CD4-positive, alpha-beta memory T cell (primary cell): ENCODE results near the gene ARSD. TPM values are rescaled to one million over a fixed set of nuclear protein-coding genes. Genes with fewer than 3 reads are reported as not detected.

Experiments used
- CTCF ChIA-PET: fragments of 350-600 bp; sonication (Branson Sonifier 250); formaldehyde crosslinking; loops from one replicate; lab custom pipeline; 2021; ENCODE audit warnings: inconsistent platforms; ENCODE audit not compliant: partially characterized antibody; lab: Charles Lee
- POLR2A ChIA-PET: fragments of 350-600 bp; sonication (Branson Sonifier 250); formaldehyde crosslinking; loops from one replicate; lab custom pipeline; 2021; ENCODE audit not compliant: partially characterized antibody; lab: Charles Lee
- DNase-seq, 5 donors: peaks; one replicate each; pipeline versions ENCODE4 v3.0.0 to v3.0.0-alpha.2; 2020 to 2022; ENCODE audit warnings: mixed read lengths in 1 of 5
- H3K27ac ChIP-seq: one replicate; pipeline ENCODE4 v1.7.0; 2013; ENCODE audit warnings: low read depth, low read length
- H3K27me3 ChIP-seq: 2 replicates; pipeline ENCODE4 v1.7.0; 2013; ENCODE audit warnings: mild to moderate bottlenecking, low read length, moderate library complexity; ENCODE audit not compliant: insufficient read depth
- H3K36me3 ChIP-seq: 2 replicates; pipeline ENCODE4 v1.7.0; 2013; ENCODE audit warnings: mild to moderate bottlenecking, low read length, moderate library complexity; ENCODE audit not compliant: insufficient read depth
- H3K4me1 ChIP-seq: 2 replicates; pipeline ENCODE4 v1.7.0; 2013; ENCODE audit warnings: mild to moderate bottlenecking, low read length, moderate library complexity; ENCODE audit not compliant: insufficient read depth
- H3K4me3 ChIP-seq, 2 donors: one replicate each; pipeline ENCODE4 v1.7.0; 2013; ENCODE audit warnings: low read length in 2 of 2, mild to moderate bottlenecking in 1 of 2
- H3K9me3 ChIP-seq, 2 donors: one replicate each; pipeline ENCODE4 v1.7.0; 2013; ENCODE audit warnings: low read length in 2 of 2, control low read depth in 1 of 2; ENCODE audit not compliant: control insufficient read depth in 1 of 2
- H3K27ac Mint-ChIP-seq, 7 donors: one replicate each; pipeline ENCODE4 v1.8.0; 2020 to 2021; ENCODE audit warnings: mixed read lengths in 7 of 7, mild to moderate bottlenecking in 6 of 7, inconsistent platforms in 3 of 7, moderate library complexity in 3 of 7
- H3K27me3 Mint-ChIP-seq, 2 donors: one replicate each; pipeline ENCODE4 v1.8.0; 2020 to 2021; ENCODE audit warnings: mixed read lengths in 2 of 2
- H3K36me3 Mint-ChIP-seq, 2 donors: one replicate each; pipeline ENCODE4 v1.8.0; 2020 to 2021; ENCODE audit warnings: mixed read lengths in 2 of 2, inconsistent platforms in 1 of 2, mild to moderate bottlenecking in 1 of 2
- H3K4me1 Mint-ChIP-seq, 4 donors: one replicate each; pipeline ENCODE4 v1.8.0; 2020 to 2021; ENCODE audit warnings: mixed read lengths in 4 of 4, mild to moderate bottlenecking in 1 of 4
- H3K4me3 Mint-ChIP-seq, 8 donors: one replicate each; pipeline ENCODE4 v1.8.0; 2020 to 2021; ENCODE audit warnings: mixed read lengths in 8 of 8, mild to moderate bottlenecking in 7 of 8, moderate library complexity in 6 of 8, inconsistent platforms in 3 of 8
- H3K9me3 Mint-ChIP-seq, 8 donors: one replicate each; pipeline ENCODE4 v1.8.0; 2020 to 2021; ENCODE audit warnings: mixed read lengths in 8 of 8, mild to moderate bottlenecking in 5 of 8, inconsistent platforms in 3 of 8, moderate library complexity in 1 of 8
- intact Hi-C: fragments of 100-400 bp; cut with micrococcal nuclease; formaldehyde crosslinking; loops from one replicate; pipeline ENCODE4 v1.15.1; 2023
- polyA plus RNA-seq, 2 donors: library from polyadenylated mRNA; unstranded; fragments of 300-500 nt; fragmentation: Illumina TruSeq; gene quantifications; one replicate each; pipeline ENCODE4 v1.2.3, GENCODE V29; 2021
- total RNA-seq, 2 experiments: library from RNA; stranded (reverse); gene quantifications; one replicate each; pipeline ENCODE4 v1.2.3, GENCODE V29; 2021

The ARSD gene
- total and polyA plus RNA-seq, 4 experiments from 2014 or later, result 0.97 to 3.2 (median 2.3) TPM

DNA sequence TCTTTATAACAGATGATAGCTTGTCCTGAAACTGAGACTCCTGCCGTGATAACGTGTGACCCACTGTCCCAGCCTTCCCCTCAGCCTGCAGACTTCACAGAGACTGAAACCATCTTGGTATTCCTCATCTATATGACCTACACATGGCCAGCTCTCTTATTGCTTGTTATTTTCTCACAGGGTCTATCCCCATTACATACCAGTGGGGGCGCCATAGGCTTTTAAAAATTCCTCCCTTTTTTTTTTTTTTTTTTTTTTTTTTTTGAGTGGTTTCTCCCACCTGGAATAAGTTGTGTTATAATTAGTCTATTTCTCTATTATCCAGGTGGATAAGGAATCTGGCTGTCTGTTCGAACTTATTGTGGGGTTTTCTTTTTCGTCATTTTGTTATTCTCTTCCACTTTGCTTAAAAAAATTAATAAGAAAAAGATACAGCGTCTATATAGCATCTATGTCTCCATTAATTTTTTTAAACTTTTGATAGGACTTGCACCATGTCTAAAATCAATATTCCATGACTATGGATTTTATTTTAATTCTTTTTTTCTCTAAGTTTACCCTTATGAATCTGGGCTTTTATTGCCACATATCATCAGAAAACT, 53.2 kb downstream of the ARSD start:
- Histone ChIP-seq H3K36me3 (no peaks in the 10 kb centered on the region), H3K4me1 (no peaks in the 10 kb centered on the region), H3K9me3 (no peaks in the 10 kb centered on the region), H3K27ac (no peak overlapping the region), H3K4me3 (no peak overlapping the region), H3K27me3 (no peaks in the 10 kb centered on the region)
- ChIA-PET CTCF (no interaction called here), POLR2A (no interaction called here)
- H3K9me3 Mint-ChIP-seq, result peaks cover 0 to 6% (median 2%) of the 10 kb centered on the region in 8 donors
- H3K27me3 Mint-ChIP-seq, result peaks cover 3 to 4% of the 10 kb centered on the region in 2 donors
- no peak overlapping the region for H3K27ac Mint-ChIP-seq
- H3K36me3 Mint-ChIP-seq, result no peaks in the 10 kb centered on the region
- H3K4me1 Mint-ChIP-seq, result no peaks in the 10 kb centered on the region
- intact Hi-C loops, result no loop called here
- no peak overlapping the region for H3K4me3 Mint-ChIP-seq
- no peak for DNase-seq

DNA sequence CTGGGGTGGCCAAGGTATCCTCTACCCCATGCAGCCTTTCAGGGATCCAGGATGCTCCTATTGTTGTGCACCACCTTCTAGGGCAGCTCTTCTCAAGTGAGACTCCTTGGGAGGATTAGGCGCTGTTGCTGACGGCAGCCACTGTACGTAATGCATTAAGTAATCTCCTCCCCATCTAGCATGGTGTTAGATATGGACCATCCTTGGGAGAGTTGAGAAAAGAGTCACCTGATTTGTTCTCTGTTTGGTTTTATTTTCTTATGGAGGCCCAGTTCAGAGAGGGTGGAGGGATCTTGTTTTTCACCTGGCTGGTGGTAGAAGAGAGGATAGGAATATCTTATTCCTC, 54.0 kb downstream of the ARSD start:
- Mint-ChIP-seq H3K27me3 (peaks cover 3 to 4% of the 10 kb centered on the region in 2 donors), H3K36me3 (no peaks in the 10 kb centered on the region), H3K4me3 (no peak overlapping the region), H3K9me3 (peaks cover 0 to 11% (median 2%) of the 10 kb centered on the region in 8 donors), H3K27ac (no peak overlapping the region), H3K4me1 (no peaks in the 10 kb centered on the region)
- no peak for DNase-seq
- POLR2A ChIA-PET, result no interaction called here
- Histone ChIP-seq H3K4me3 (no peak overlapping the region), H3K27ac (no peak overlapping the region), H3K4me1 (no peaks in the 10 kb centered on the region), H3K36me3 (no peaks in the 10 kb centered on the region), H3K27me3 (no peaks in the 10 kb centered on the region), H3K9me3 (no peaks in the 10 kb centered on the region)
- intact Hi-C loops, result no loop called here
- CTCF ChIA-PET, result no interaction called here

DNA sequence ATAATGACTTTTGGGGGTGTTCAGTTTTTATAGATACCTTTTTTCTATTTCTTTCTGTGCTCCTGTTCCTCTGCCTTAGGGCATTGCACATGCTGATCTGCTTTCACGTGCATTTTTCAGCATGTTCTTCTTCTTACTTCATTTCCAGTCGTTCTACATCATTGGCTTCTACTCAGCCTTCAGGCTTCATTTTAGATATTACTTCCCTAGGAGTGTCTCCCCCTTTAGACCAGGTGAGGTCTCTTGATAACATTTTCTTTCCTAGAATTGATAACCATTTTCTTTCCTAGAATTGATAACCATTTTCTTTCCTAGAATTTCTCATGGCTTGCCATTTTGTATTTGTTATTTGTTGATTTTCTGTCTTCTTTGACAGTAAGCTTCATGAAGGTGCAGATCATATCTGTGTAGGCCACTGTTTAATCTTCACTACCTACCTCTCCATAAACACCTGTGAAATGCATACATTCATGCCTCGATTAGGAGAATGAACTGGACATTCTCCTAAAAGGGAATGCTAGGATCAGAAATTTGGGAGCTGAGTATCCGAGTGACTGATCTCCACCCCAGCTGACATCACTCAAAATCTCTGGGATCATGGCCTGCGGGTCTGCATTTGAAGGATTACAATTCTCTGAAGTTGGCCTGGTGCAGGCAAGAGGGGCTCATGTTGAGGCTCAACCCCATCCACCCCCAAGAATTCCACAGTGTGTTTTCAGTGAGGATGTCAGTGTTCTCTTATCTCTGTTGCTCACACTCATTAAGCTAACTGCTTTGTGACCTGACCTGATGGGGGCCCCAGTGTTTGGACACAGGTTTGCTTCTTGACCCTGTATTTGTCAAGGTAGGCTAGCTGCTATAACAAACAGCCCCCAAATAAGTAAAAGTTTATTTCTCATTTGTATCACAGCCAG, 54.7 kb downstream of the ARSD start:
- POLR2A ChIA-PET, result no interaction called here
- intact Hi-C loops, result no loop called here

DNA sequence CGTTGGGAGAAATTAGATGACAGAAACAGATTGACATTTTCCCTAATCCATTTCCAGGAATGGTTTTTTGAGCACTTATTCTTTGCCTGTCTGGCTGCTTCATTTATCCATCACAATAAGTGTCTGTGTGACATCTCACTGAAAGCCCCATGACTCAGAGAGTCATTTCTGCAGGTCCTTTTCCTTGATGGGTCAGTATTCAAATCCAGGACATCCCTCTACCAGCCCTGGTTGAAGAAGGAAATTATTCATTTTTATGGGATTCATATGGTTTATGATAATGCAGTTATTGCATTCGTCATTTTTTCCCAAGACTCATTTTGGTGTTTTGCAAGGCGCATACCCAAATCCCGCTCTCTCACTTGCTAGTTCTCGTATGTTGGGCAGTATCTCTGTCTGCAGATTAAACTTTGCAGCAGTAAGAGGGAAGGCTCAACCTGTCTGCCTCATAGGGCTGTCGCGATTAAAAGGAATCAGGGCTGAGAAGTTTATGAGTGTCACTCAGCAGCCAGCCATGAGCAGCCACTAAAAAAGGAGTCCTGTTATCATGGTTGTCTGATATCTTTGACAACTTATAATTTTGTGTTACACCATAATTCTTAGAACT, 56.4 kb downstream of the ARSD start:
- POLR2A ChIA-PET, result no interaction called here
- CTCF ChIA-PET, result no interaction called here

More for the DNA sequence above, 54.7 kb downstream of the ARSD start:
- Mint-ChIP-seq H3K4me1 (no peaks in the 10 kb centered on the region), H3K27ac (no peak overlapping the region), H3K27me3 (peaks cover 1 to 3% of the 10 kb centered on the region in 2 donors), H3K4me3 (no peak overlapping the region), H3K9me3 (peaks cover 0 to 15% (median 5%) of the 10 kb centered on the region in 8 donors), H3K36me3 (no peaks in the 10 kb centered on the region)
- Histone ChIP-seq H3K9me3 (no peaks in the 10 kb centered on the region), H3K4me3 (no peak overlapping the region), H3K27ac (no peak overlapping the region), H3K27me3 (no peaks in the 10 kb centered on the region), H3K4me1 (no peaks in the 10 kb centered on the region), H3K36me3 (no peaks in the 10 kb centered on the region)
- no peak for DNase-seq
- CTCF ChIA-PET, result no interaction called here

DNA sequence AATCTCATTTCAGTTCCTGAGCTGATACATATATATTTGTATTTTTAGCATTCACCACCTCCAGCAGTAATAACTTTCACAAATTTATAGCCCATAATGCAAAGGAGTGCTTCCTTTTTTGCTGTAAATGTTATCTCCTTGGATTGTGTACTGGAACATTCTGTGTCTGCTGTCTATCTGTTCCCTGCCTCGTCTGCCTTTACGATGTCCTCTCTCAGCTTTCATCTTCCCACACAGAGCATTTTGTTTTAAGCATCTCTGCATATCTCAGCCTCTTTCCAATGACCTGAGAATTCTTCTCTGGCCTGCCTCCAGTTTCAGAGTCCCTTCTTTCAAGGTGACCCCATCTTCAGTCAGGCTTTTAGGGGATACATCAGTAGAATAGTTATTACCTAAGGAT, 57.3 kb downstream of the ARSD start:
- no peak overlapping the region for H3K27ac ChIP-seq
- ChIA-PET CTCF (no interaction called here), POLR2A (no interaction called here)
- no peaks in the 10 kb centered on the region for H3K4me1 ChIP-seq
- Mint-ChIP-seq H3K36me3 (no peaks in the 10 kb centered on the region), H3K9me3 (peaks cover 0 to 21% (median 6%) of the 10 kb centered on the region in 8 donors), H3K4me3 (no peak overlapping the region), H3K4me1 (no peaks in the 10 kb centered on the region), H3K27ac (no peak overlapping the region), H3K27me3 (peaks cover 1 to 3% of the 10 kb centered on the region in 2 donors)
- intact Hi-C loops, result no loop called here
- H3K36me3 ChIP-seq, result no peaks in the 10 kb centered on the region
- no peak for DNase-seq
- H3K4me3 ChIP-seq, result no peak overlapping the region
- no peaks in the 10 kb centered on the region for H3K27me3 ChIP-seq
- H3K9me3 ChIP-seq, result no peaks in the 10 kb centered on the region

More for the DNA sequence above, 56.4 kb downstream of the ARSD start:
- Histone ChIP-seq H3K9me3 (no peaks in the 10 kb centered on the region), H3K27ac (no peak overlapping the region), H3K27me3 (no peaks in the 10 kb centered on the region), H3K4me3 (no peak overlapping the region), H3K36me3 (no peaks in the 10 kb centered on the region), H3K4me1 (no peaks in the 10 kb centered on the region)
- intact Hi-C loops, result no loop called here
- Mint-ChIP-seq H3K4me1 (no peaks in the 10 kb centered on the region), H3K27me3 (peaks cover 1 to 3% of the 10 kb centered on the region in 2 donors), H3K9me3 (peaks cover 0 to 21% (median 6%) of the 10 kb centered on the region in 8 donors), H3K36me3 (no peaks in the 10 kb centered on the region), H3K27ac (no peak overlapping the region), H3K4me3 (no peak overlapping the region)
- no peak for DNase-seq

DNA sequence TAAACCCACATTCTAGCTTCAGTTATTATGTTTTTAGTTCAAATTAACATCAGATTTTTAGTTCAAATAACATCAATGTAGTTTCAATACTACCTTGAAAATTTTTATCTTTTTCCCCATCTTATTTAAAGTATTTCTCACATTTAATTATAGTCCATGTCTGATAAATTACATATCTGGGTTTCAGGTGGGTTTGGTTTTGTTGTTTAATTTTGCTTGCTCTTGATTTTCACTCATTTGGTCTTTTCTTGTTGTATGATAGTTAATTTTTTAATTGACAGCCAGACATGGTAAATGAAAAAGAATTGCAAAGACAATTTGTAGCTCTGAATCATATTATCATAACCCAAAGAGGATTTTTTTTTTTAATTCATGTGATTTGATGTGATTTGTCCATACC, 58.5 kb downstream of the ARSD start:
- intact Hi-C loops, result no loop called here
- H3K27ac Mint-ChIP-seq, result no peak overlapping the region

DNA sequence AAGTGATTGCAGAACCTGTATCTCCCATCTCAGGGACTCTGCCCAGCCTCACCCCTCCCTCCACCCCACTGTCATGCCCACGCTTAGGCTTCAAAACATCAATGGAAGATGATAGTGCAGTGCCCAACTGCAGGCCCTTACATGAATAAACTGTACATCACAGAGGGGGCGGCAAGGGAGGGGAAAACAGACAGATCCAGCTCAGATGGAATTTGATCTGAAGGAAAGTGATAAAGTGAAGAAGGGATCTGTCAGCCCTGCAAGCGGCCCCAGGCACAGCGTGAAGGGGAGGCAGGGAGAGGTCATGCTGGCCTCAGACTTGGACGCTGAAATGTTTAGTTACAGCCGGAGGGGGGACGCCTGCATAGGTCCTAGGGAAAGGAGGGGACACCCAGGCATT, 61.9 kb downstream of the ARSD start:
- DNase-seq, result no peak
- Mint-ChIP-seq H3K36me3 (no peaks in the 10 kb centered on the region), H3K4me3 (no peak overlapping the region), H3K27ac (no peak overlapping the region), H3K4me1 (no peaks in the 10 kb centered on the region), H3K27me3 (peaks cover 0 to 2% of the 10 kb centered on the region in 2 donors), H3K9me3 (peaks cover 0 to 17% (median 7%) of the 10 kb centered on the region in 8 donors)
- Histone ChIP-seq H3K9me3 (no peaks in the 10 kb centered on the region), H3K36me3 (no peaks in the 10 kb centered on the region), H3K27ac (no peak overlapping the region), H3K4me1 (no peaks in the 10 kb centered on the region), H3K4me3 (no peak overlapping the region), H3K27me3 (no peaks in the 10 kb centered on the region)
- ChIA-PET POLR2A (no interaction called here), CTCF (no interaction called here)
- intact Hi-C loops, result no loop called here

More for the DNA sequence above, 58.5 kb downstream of the ARSD start:
- Mint-ChIP-seq H3K4me3 (no peak overlapping the region), H3K27me3 (peaks cover 1 to 3% of the 10 kb centered on the region in 2 donors), H3K36me3 (no peaks in the 10 kb centered on the region), H3K4me1 (no peaks in the 10 kb centered on the region), H3K9me3 (peaks cover 0 to 21% (median 6%) of the 10 kb centered on the region in 8 donors)
- Histone ChIP-seq H3K4me1 (no peaks in the 10 kb centered on the region), H3K27ac (no peak overlapping the region), H3K27me3 (no peaks in the 10 kb centered on the region), H3K9me3 (no peaks in the 10 kb centered on the region), H3K4me3 (no peak overlapping the region), H3K36me3 (no peaks in the 10 kb centered on the region)
- CTCF ChIA-PET, result no interaction called here
- POLR2A ChIA-PET, result no interaction called here
- no peak for DNase-seq
